Adipose tissue (tissue), 3 donors: ENCODE data around the gene KNOP1. TPM values are rescaled to one million over a fixed set of nuclear protein-coding genes. Genes with fewer than 3 reads are reported as not detected.

Experiments
- H3K27ac ChIP-seq: one replicate; pipeline ENCODE4 v1.5.1; 2013; ENCODE audit warnings: low read depth, low read length
- WGBS, 3 donors: extraction: QIAGEN DNeasy Blood & Tissue Kit; methylation state at CpG; one replicate each; pipeline ENCODE4 v1.1.7; 2013; 5-methylcytosine and 5-hydroxymethylcytosine counted together
- polyA plus RNA-seq, 3 donors: library from polyadenylated mRNA; stranded (reverse); fragments of 200-250 nt; gene quantifications; one replicate each; pipeline ENCODE4 v1.2.3, GENCODE V29; 2013
- donor health status: healthy with polysubstance abuse.
- donor health status: Bipolar disorder and iron deficiency.
- donor health status: healthy.

KNOP1 gene
- polyA plus RNA-seq, 3 donors: 5.9 to 10.9 (median 10.0) TPM

DNA sequence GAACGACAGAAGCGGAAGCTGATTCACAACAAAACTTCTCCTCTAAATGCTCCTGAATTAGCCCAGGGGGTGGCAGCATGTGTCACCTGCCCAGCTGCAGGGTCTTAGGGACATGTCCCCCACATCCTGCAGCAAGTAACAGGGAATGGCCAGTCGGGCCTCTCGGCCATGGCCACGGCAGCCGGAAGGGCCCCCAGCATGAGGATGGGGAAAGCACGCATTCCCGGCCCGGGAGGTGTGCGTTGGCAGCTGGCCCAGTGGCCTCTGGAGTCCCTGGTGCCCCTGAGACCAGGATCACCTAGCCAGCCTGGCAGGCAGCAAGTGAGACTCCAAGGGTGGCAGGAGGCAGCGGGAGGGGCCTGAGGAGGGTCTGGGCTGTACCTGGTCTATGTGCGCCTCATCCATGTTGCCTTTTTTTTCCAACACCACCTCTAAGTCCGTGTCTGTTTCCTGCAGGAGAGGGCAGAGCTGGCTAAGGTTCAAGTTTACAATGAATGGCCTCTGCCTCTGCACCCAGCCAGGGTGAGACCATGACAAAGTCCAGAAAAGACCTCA, 7.0 kb downstream of the KNOP1 start:
- H3K27ac ChIP-seq: no peak overlapping the region
- 64 to 70% (median 69%) methylated on average over 13 of the region's 13 CpGs for WGBS, 3 donors

DNA sequence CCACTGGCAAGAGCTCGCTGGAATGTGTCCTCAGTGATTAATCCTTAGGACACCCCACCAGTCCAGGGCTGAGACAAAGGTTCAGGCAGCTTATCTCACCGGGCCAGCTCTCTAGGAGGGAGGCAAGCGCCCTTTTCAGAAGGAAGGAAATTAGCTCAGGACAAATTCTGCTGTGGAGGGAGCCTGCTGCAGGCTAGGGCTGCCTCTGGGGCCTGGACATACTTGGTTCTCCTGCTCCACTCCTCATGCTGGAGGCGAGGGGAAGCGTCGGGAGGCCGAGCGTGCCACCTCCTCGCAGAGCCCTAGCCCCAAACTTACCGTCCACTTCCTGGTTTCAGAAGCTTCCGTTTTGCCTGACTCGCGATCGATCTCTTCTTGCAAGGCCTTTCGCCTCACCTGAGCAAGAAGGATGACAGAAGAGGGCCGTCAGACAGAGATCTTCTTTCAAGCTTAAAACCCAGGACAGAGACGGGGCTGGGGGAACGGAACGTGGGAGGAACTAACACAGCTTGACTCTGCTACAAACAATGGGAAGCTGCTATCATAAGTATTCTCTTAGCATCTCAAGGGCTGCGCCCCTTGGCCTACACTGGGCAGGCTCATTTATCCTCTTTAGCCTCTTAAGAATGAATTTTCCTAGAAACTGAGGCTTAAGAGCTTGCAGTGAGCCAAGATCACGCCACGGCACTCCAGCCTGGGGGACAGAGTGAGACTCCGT, 7.7 kb downstream of the KNOP1 start:
- 68 to 84% (median 68%) methylated on average over 23 of the region's 23 CpGs for WGBS, 3 donors
- no peak overlapping the region for H3K27ac ChIP-seq

DNA sequence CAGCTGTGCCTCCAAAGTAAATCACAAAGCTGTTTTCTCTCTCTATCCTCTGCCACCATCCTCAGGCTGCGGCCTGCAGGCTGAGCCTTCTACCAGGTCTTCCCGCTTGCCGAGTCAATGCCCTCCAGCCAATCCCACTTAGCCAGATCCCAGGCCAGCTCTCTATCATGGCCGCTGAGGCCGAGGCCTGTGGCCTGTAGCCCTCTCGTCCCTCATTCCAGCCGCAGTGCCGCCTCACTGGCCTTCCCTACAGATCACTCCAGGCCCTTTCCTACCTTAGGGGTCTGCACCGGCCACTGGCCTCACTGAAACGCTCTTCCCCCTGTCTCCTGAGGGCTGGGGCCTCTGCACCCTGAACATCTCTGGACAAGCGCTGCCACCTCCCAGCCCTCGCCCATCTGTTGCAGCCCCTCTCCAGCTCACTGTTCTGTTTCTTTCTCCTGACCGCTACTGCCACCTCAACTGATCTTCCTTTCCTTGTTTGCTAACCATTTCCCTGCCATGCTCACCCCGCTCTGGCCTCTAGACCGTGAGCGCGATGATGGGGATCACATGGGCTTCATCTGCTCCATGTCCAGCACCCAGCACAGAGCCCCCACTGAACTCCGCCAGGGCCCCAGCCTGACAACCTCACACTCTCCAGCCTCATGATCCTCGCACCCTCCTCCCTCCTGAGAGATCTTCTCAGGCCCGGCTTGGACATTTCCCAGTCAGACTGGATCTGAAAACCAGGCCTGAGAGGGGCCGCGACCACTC, 8.5 kb downstream of the KNOP1 start:
- H3K27ac ChIP-seq: no peak overlapping the region
- 93 to 96% (median 96%) methylated on average over 22 of the region's 22 CpGs for WGBS, 3 donors

DNA sequence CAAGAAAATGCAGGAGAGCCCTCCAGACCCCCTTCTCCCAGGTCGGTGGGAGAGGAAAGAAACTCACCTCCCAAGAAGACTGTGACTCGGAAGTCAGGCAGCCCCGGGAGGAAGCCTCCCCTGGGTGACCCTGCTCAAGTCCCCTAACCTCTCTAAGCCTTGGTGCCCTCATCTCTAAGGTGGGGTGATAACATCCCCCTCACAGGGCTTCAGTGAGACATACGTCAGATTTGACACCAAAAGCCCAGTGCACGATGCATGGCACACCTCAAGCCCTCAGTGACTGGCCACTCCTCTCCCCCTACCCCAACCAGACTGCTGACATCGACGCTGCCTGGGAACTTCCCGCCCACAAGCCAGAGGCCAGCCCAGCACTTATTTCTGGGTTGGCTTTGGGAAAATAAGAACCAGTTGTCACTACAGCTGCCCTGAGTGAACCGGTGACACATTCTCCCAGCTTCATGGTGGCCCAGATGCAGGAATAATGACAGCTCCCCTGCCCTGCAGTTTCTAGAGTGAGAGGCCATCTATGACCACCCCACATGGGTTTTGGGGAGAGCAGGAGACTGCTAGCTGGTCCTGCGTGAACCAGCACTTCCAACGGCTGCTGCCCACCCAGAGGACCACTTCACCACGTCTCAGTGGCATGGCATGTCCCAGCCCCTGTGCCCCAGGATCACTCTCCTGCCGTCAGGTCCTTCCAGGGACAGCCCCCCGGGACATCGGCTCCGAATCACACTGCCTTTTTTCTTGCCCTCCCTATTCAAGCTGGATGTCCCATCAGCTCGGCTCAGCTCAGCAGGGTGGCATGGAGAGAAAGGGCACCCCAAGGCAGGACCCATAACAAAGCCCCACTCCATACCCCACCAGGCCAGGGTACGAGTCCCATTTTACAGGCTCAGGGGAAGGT, 9.5 kb downstream of the KNOP1 start:
- no peak overlapping the region for H3K27ac ChIP-seq
- 76 to 83% (median 81%) methylated on average over 18 of the region's 18 CpGs for WGBS, 3 donors

DNA sequence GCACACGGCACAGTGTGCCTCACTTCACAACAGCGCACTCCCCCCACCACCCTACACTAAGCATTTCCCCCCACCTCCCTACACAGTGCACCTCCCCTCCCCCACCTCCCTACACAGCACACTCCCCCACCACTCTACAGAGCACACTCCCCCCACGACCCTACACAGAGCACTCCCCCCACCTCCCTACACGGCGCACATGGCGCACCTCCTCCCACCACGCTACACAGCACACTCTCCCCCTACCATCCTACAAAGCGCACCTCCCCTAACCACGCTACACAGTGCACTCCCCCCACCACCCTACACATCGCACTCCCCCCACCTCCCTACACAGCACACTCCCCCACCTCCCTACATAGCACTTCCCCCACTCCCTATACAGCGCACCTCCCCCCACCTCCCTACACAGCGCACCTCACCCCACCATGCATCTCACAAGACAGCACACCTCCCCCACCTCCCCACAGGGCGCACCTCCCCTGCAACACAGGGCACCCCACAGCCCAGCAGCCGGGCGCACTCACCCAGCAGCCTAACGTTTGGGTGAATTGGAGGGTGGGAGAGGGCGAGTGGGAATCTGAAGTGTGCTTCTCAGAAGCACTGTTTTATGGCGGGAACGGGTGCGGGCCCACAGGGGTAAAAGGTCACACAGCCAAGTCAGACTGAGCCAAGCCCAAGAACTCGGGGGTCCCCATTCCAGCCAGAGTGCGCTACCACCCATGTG, 10.3 kb downstream of the KNOP1 start:
- 85 to 89% (median 86%) methylated on average over 20 to 22 of the region's 22 CpGs for WGBS, 3 donors
- no peak overlapping the region for H3K27ac ChIP-seq

DNA sequence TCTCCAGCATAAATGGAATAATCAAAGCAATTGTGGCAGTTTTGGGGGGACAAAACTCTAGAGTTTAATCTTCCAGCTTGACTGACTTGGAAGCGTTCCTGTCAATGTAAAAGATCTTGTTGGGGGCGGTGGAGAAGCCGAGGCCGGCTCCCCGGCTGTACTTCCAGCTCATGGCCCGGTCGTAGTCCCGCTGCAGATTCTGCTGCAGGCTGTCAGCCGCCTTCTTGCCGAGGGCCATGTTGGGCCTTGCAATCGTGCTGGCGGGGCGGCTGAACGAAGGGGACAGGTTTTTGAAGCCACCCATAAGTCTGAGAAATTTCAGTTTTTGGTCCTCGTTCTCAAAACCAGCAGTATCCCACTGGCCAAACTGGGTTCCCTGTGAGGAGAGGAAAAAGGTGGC, 11.2 kb downstream of the KNOP1 start:
- WGBS, 3 donors: 95 to 97% (median 96%) methylated on average over 15 of the region's 15 CpGs
- no peak overlapping the region for H3K27ac ChIP-seq

DNA sequence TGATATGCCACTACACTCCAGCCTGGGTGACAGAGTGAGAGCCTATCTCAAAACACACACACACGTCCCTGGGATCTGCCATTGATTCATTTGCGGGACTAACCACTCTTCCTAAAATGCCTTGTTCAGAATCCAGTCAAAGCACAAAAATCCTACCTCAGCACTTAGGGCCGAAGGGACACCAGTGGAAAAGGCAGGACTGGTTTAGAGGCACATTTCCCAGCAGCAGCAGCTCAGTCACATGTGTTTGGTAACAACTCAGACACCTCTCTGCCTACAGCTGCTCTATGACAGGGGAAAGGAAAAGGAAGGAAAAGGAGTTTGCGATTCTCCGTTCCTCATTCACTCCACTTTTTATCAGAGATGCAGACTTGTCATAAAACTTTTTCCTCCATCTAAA, 12.2 kb downstream of the KNOP1 start:
- WGBS, 3 donors: 66 to 84% (median 75%) methylated on average over 5 of the region's 5 CpGs
- H3K27ac ChIP-seq: no peak overlapping the region

DNA sequence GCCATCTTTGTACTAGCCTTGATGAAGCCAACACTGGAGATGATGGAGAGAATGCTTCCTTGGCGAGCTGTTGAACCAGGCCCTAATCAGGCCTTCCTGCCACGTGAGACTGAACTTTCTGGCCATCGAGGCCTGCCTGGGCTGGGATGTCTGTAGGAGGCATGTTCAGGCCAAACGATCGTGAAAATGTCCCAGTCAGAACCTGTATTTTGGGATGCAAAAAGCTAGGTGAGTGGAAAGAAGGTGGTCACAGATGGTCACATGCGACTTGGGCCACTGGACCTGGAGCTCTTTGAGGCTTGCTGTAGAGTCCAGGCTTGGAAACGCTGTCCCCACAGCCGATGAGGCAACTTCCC, 12.9 kb downstream of the KNOP1 start:
- H3K27ac ChIP-seq: no peak overlapping the region
- WGBS, 3 donors: 92 to 97% (median 94%) methylated on average over 8 of the region's 8 CpGs

DNA sequence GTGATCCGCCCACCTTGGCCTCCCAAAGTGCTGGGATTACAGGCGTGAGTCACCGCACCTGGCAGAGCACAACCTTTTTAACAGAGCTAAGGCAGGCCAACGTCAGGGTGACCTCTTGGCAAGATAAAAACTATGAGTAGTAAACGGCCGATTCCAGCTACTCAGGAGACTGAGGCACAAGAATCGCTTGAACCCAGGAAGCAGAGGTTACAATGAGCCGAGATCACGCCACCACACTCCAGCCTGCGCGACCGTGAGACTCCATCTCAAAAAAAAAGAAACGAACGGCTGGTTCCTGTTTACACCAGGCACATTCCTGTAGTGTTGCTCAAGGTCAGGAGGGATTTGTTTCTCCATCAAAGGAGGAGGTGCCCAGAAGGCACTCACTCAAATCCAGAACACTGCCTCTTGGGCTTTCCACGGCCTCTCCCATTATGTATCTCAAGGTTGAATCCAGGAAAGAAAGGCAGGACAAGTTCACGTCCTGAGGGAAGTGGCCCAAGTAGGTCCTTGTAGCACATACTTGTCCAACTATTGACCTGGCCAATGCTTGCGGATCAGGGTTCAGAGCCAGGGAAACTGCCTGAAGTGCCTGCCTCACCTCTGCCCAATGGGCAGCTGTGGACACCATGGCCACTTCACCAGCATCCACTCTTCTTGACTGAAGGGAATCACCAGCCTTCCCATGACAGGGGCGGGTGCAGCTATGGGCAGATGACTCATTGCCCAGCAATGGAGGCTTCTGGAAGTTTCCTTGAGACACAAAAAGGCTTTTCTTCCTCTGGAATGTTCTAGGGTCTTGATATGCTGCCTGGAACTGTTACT, 13.5 kb downstream of the KNOP1 start:
- H3K27ac ChIP-seq: no peak overlapping the region
- WGBS, 3 donors: 47 to 60% (median 58%) methylated on average over 18 of the region's 18 CpGs

DNA sequence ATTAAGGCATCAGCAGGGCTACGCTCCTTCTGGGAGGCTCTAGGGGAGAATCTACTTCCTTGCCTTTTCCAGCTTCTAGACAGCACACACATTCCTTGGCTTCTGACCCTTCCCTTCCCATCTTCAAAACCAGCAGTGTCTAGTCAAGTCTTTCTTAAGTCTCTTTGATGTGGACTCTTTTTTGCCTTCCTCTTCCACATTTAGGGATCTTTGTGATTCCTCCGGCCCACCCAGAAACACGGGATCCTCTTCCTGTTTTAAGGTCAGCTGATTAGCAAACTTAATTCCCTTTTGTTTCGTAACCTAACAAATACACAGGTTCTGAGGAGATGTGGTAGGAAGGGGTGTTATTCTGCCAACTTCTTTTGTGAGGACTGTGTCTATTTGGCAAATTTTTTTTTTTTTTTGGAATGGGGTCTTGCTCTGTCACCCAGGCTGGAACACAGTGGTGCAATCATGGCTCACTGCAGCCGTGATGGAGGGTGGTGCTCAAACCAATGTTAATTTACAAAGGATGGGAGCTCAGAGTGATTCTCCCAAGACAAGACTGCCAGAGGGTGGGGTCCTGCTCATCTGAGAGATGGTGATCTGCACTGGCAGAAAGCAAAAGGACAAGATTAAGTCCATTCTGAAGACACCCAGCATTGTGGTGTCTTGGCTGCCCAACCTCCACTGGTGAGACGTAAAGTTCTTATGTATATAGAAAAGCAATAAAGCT, 14.7 kb downstream of the KNOP1 start:
- 70 to 83% (median 75%) methylated on average over 6 of the region's 6 CpGs for WGBS, 3 donors
- no peak overlapping the region for H3K27ac ChIP-seq

DNA sequence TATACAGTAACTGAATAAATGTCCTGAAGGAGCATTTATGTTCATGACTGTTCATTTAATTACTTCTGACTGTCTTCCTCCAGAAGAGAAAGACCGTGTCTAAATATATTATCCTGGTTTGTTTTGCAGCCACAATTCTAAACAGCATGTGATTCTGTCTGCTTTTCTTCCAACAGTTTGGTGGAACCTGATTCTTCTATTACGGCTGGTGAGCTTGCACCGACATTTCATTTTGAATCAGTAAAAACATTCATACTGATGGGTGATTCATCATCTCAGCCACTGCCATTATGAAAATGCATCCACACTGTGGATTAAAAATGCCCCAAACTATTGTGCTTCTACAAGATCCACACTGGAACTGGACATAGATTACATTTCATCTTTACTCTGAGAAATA, 16.9 kb downstream of the KNOP1 start:
- H3K27ac ChIP-seq: no peak overlapping the region
- whole genome bisulfite sequencing, 3 donors: 85 to 96% (median 88%) methylated on average over 3 of the region's 3 CpGs

DNA sequence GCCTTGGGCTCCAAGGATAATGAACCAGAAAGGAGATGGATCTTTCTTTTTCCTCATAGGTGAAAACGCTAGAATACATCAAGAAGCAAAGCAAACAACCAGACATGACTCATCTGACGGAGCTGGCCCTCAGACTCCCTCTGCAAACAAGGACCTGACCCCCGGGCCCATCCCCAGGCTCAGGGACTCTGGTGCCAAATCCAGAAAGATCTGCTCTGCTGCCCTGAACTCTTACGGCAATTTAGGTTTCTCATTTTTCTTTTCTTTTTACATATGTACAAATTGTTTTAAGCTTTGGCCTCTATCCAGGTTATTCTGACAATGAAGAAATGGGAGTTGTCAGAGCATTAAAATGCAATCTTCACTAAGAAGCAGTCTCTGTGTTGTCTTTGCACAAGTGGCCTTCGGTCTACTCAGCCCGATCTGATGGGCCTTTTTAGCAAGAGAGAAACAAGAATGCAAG, 17.7 kb downstream of the KNOP1 start:
- H3K27ac ChIP-seq: no peak overlapping the region
- 38 to 57% (median 50%) methylated on average over 6 of the region's 6 CpGs for WGBS, 3 donors

DNA sequence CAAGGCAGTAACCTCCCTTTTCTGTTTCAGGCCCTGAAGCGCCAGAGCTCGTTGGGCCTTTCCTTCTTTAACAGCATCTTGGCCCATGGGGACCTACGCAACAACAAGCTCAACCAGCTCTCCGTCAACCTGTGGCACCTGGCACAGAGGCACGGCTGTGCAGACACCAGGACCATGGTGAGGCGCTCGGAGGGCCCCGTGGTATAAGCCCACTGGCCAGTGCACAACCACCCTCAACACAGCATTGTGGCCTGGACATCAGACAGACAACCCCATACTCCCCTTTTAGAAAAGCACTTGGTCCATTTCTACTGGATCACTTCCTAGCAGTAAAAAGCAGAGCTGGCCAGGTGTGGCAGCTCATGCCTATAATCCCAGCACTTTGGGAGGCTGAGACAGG, 18.6 kb downstream of the KNOP1 start:
- 95 to 100% (median 97%) methylated on average over 8 of the region's 8 CpGs for WGBS, 3 donors
- no peak overlapping the region for H3K27ac ChIP-seq

DNA sequence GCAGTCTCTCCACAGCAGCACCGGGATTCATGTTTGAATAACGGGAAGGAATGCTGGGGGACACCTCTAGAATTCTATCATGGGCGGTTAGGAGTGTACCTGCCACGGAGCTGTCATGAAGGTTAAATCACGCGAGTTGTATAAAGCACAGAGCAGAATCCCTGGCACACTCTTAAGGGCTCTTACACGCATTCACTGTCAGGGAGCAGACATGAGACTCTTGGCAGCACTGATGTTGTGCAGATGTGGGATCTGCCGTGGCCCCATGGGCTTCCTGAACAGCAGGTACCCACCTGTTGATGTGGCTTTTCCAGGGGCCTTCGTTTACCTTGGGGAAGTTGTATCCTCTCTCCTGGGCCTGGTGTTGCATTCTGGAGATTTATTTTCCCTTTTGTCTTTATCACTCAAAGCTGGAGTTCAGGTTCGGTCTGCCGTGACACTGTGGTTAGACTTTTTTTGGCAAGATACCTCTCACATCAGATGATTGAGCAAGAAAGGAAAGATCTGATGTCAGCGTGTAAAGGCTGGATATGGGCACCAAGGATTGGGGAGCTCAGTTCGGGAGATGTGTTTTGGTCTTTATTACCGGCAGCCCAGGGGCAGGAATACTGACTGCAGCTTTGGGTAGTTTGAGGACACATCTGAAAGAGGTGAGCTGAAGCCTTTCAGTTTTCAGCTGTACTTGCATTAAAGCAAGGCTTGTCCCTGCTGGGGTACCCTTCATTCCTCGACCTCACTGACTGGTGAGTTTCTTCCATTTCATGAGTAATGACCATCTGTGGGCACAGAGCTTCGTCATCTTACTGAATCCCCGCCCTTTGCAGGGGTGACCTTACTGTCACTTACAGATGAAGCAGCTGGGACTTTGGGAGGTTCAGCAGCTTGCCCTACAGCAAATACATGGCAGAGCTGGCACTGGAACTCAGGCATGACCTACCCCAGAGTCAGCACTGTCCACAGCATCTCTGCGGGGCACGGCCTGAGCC, 19.3 kb downstream of the KNOP1 start:
- WGBS, 3 donors: 81 to 84% (median 84%) methylated on average over 19 of the region's 19 CpGs
- H3K27ac ChIP-seq: no peak overlapping the region

DNA sequence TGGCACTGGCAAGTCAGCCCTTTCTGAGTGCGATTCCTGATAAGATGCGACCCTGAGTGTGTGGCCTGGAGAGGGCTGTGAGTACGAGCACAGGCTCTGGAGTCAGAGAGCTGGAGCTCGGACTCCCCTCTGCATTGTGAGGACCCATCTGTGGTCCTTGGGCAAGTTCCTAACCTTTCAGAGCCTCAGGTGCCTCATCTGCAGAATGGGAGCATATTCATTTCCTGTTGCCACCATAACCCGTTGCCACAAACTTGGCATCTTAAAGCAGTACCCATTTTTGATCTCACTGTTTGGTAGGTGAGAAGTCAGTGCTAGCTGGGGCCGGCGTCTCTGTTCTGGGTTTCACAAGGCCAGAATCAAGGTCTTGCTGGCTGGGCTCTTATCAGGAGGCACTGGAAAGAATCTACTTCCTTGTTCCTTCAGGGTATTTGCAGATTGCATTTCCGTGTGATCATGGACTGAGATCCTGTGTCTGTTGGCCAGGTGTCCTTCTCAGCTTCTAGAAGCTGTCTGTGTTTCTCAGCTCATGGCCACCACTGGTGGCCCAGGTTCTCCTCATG, 20.2 kb downstream of the KNOP1 start:
- no peak overlapping the region for H3K27ac ChIP-seq
- 39 to 83% (median 75%) methylated on average over 8 of the region's 8 CpGs for WGBS, 3 donors
